HEK293 (cell line): ENCODE results near the gene DISP3.

Source experiments
- CTCF ChIA-PET: fragments of 350-600 bp; formaldehyde crosslinking; extraction: SDS; loops from one replicate; lab custom pipeline; 2021; ENCODE audit warnings: antibody characterized with exemption; lab: Yijun Ruan, JAX
- POLR2A ChIA-PET: fragments of 300-600 bp; formaldehyde crosslinking; extraction: SDS; loops from one replicate; lab custom pipeline; 2020; ENCODE audit warnings: antibody characterized with exemption, inconsistent platforms; lab: Yijun Ruan, JAX
- H3K27ac ChIP-seq: fragments of 200-500 bp; sonication (Bioruptor generic); 2 replicates; pipeline ENCODE4 v1.5.1; 2014; ENCODE audit warnings: low read depth, low read length, control low read depth, inconsistent platforms; ENCODE audit errors: extremely low read depth
- H3K36me3 ChIP-seq, 2 experiments: fragments of 200-500 bp in 1 of 2; sonication (Bioruptor generic) in 1 of 2; 1 replicate in 1 of 2; 2 replicates in 1 of 2; pipeline ENCODE4 v1.5.1; 2014 to 2017; ENCODE audit warnings: inconsistent platforms in 2 of 2, low read length in 2 of 2; ENCODE audit not compliant: control insufficient read depth in 2 of 2, insufficient read depth in 1 of 2
- H3K4me1 ChIP-seq: fragments of 200-500 bp; sonication (Bioruptor generic); 2 replicates; pipeline ENCODE4 v1.5.1; 2014; ENCODE audit warnings: mild to moderate bottlenecking, low read length, inconsistent platforms; ENCODE audit not compliant: control insufficient read depth, insufficient read depth
- H3K4me3 ChIP-seq: 2 replicates; pipeline ENCODE4 v1.5.1; 2011; ENCODE audit warnings: low read depth, mild to moderate bottlenecking, control low read depth, low read length, moderate library complexity
- H3K9me3 ChIP-seq: fragments of 200-500 bp; sonication (Bioruptor generic); 2 replicates; pipeline ENCODE4 v1.5.1; 2014; ENCODE audit warnings: low read depth, low read length, inconsistent platforms; ENCODE audit not compliant: control insufficient read depth, insufficient read depth
- GLIS1 ChIP-seq: fragments of 450-650 bp; formaldehyde crosslinking; IDR thresholded peaks from 2 replicates; pipeline ENCODE4 v1.5.1; 2016; ENCODE audit warnings: missing biosample characterization, missing genetic modification characterization
- MZF1 ChIP-seq: fragments of 450-650 bp; formaldehyde crosslinking; IDR thresholded peaks from 2 replicates; pipeline ENCODE4 v1.5.1; 2017; ENCODE audit warnings: missing biosample characterization, missing genetic modification characterization, borderline replicate concordance
- OSR2 ChIP-seq: fragments of 450-650 bp; formaldehyde crosslinking; IDR thresholded peaks from 2 replicates; pipeline ENCODE4 v1.5.1; 2016; ENCODE audit warnings: missing biosample characterization, missing genetic modification characterization
- ZBTB48 ChIP-seq: fragments of 450-650 bp; formaldehyde crosslinking; IDR thresholded peaks from 2 replicates; pipeline ENCODE4 v1.5.1; 2016; ENCODE audit warnings: missing biosample characterization, missing genetic modification characterization
- ZEB2 ChIP-seq: fragments of 450-650 bp; formaldehyde crosslinking; IDR thresholded peaks from 2 replicates; pipeline ENCODE4 v1.5.1; 2016; ENCODE audit warnings: missing biosample characterization, missing genetic modification characterization
- ZFP41 ChIP-seq: fragments of 450-650 bp; formaldehyde crosslinking; IDR thresholded peaks from 2 replicates; pipeline ENCODE4 v1.5.1; 2016; ENCODE audit warnings: missing biosample characterization, missing genetic modification characterization, borderline replicate concordance
- ZIC2 ChIP-seq: fragments of 450-650 bp; formaldehyde crosslinking; IDR thresholded peaks from 2 replicates; pipeline ENCODE4 v1.5.1; 2016; ENCODE audit warnings: missing biosample characterization, missing genetic modification characterization
- ZNF26 ChIP-seq: fragments of 450-650 bp; formaldehyde crosslinking; IDR thresholded peaks from 2 replicates; pipeline ENCODE4 v1.5.1; 2016; ENCODE audit warnings: missing biosample characterization, missing genetic modification characterization
- ZNF391 ChIP-seq: fragments of 450-650 bp; formaldehyde crosslinking; IDR thresholded peaks from 2 replicates; pipeline ENCODE4 v1.5.1; 2016; ENCODE audit warnings: low read depth, missing biosample characterization, missing genetic modification characterization, borderline replicate concordance
- ZNF404 ChIP-seq: fragments of 450-650 bp; formaldehyde crosslinking; IDR thresholded peaks from 2 replicates; pipeline ENCODE4 v1.5.1; 2017; ENCODE audit warnings: missing biosample characterization, missing genetic modification characterization
- ZNF449 ChIP-seq: fragments of 450-650 bp; formaldehyde crosslinking; IDR thresholded peaks from 2 replicates; pipeline ENCODE4 v1.5.1; 2017; ENCODE audit warnings: missing biosample characterization, mild to moderate bottlenecking, missing genetic modification characterization, moderate library complexity
- ZNF473 ChIP-seq: fragments of 450-650 bp; formaldehyde crosslinking; IDR thresholded peaks from 2 replicates; pipeline ENCODE4 v1.5.1; 2017; ENCODE audit warnings: missing biosample characterization, missing genetic modification characterization
- ZNF544 ChIP-seq: fragments of 450-650 bp; formaldehyde crosslinking; IDR thresholded peaks from 2 replicates; pipeline ENCODE4 v1.5.0; 2017; ENCODE audit warnings: missing biosample characterization, missing genetic modification characterization
- ZNF610 ChIP-seq: fragments of 450-650 bp; formaldehyde crosslinking; IDR thresholded peaks from 2 replicates; pipeline ENCODE4 v1.5.1; 2016; ENCODE audit warnings: missing biosample characterization, missing genetic modification characterization, borderline replicate concordance
- ZNF792 ChIP-seq: fragments of 450-650 bp; formaldehyde crosslinking; IDR thresholded peaks from 2 replicates; pipeline ENCODE4 v1.5.1; 2016; ENCODE audit warnings: missing biosample characterization, missing genetic modification characterization
- ZNF830 ChIP-seq: fragments of 450-650 bp; IDR thresholded peaks from 2 replicates; pipeline ENCODE4 v1.5.0; 2018; ENCODE audit warnings: missing biosample characterization, missing genetic modification characterization, low read depth, mild to moderate bottlenecking, moderate library complexity
- TF ChIP-seq, protein P1 (sequence below): fragments of 450-650 bp; IDR thresholded peaks from 2 replicates; pipeline ENCODE4 v1.5.1; 2018; ENCODE audit warnings: missing biosample characterization, missing genetic modification characterization
- TF ChIP-seq, protein P2 (sequence below): fragments of 450-650 bp; formaldehyde crosslinking; IDR thresholded peaks from 2 replicates; pipeline ENCODE4 v1.5.1; 2016; ENCODE audit warnings: missing biosample characterization, missing genetic modification characterization, low read depth
- TF ChIP-seq, protein P3 (sequence below): fragments of 450-650 bp; formaldehyde crosslinking; IDR thresholded peaks from 2 replicates; pipeline ENCODE4 v1.5.0; 2017; ENCODE audit warnings: missing biosample characterization, missing genetic modification characterization, borderline replicate concordance

The DISP3 gene

GRCh38 chr1:11453742-11454491, 25.0 kb upstream of the DISP3 start:
- Histone ChIP-seq H3K27ac (no peak overlapping the region), H3K4me3 (no peak overlapping the region), H3K4me1 (no peaks in the 10 kb centered on the region), H3K9me3 (no peaks in the 10 kb centered on the region), H3K36me3 (no peaks in the 10 kb centered on the region)
- POLR2A ChIA-PET, result no interaction called here
- CTCF ChIA-PET, result interaction anchor here (1.4 kb wide), 1 partner anchor 416 kb away, joined by 6 read pairs; no protein-coding TSS in a partner anchor
- no peak for TF ChIP-seq ZNF544 (tag by site-specific recombination)

DNA sequence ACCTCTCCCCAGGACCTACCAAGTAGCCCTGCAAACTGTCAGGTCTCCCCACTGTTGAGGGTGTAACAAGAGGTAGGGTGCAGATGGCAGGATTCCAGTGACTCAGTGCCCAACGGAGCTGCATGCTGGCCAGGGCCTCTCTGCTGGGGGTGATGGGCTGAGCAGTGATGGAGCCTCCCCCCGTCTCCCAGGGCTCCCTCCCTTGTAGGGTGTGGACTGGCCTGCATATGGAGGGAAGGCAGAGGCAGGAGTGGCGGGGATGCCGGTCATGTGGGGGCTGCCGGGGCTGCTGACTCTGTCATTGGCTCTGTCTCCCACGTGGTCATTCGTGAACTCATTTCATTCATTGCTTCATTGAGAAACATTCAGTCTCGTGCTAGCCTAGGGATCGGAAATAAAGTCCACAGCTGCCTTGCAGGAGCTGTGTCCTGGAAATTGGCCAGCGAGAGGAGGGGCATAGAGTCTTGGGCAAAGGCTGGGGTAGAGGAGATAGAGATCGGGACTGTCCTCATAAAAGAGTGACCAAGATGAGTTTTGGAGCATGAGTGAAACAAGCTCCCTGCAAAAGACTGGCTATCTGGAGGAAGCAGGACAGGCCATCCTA, 22.9 kb upstream of the DISP3 start:
- CTCF ChIA-PET, result interaction anchor here (0.6 to 1.4 kb wide), 2 partner anchors 11 to 186 kb away, joined by 3 to 4 read pairs; no protein-coding TSS in a partner anchor

GRCh38 chr1:11456965-11457364, 22.0 kb upstream of the DISP3 start:
- ChIA-PET CTCF (interaction anchor here (1.4 kb wide), 1 partner anchor 185 kb away, joined by 3 read pairs; no protein-coding TSS in a partner anchor), POLR2A (no interaction called here)
- Histone ChIP-seq H3K27ac (no peak overlapping the region), H3K4me3 (no peak overlapping the region), H3K9me3 (no peaks in the 10 kb centered on the region), H3K36me3 (no peaks in the 10 kb centered on the region), H3K4me1 (no peaks in the 10 kb centered on the region)
- TF ChIP-seq, protein P1, sequence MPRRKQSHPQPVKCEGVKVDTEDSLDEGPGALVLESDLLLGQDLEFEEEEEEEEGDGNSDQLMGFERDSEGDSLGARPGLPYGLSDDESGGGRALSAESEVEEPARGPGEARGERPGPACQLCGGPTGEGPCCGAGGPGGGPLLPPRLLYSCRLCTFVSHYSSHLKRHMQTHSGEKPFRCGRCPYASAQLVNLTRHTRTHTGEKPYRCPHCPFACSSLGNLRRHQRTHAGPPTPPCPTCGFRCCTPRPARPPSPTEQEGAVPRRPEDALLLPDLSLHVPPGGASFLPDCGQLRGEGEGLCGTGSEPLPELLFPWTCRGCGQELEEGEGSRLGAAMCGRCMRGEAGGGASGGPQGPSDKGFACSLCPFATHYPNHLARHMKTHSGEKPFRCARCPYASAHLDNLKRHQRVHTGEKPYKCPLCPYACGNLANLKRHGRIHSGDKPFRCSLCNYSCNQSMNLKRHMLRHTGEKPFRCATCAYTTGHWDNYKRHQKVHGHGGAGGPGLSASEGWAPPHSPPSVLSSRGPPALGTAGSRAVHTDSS (tag by site-specific recombination), result no peak
- TF ChIP-seq, protein P2, sequence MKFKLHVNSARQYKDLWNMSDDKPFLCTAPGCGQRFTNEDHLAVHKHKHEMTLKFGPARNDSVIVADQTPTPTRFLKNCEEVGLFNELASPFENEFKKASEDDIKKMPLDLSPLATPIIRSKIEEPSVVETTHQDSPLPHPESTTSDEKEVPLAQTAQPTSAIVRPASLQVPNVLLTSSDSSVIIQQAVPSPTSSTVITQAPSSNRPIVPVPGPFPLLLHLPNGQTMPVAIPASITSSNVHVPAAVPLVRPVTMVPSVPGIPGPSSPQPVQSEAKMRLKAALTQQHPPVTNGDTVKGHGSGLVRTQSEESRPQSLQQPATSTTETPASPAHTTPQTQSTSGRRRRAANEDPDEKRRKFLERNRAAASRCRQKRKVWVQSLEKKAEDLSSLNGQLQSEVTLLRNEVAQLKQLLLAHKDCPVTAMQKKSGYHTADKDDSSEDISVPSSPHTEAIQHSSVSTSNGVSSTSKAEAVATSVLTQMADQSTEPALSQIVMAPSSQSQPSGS (tag by site-specific recombination), result no peak
- TF ChIP-seq ZNF391 (tag by site-specific recombination) (no peak), MZF1 (tag by site-specific recombination) (no peak), ZNF26 (tag by site-specific recombination) (no peak), ZNF404 (no peak), ZNF610 (tag by site-specific recombination) (no peak), OSR2 (no peak), ZNF792 (tag by site-specific recombination) (no peak), ZBTB48 (no peak), ZNF449 (tag by site-specific recombination) (no peak), ZNF473 (tag by site-specific recombination) (no peak), ZNF830 (tag by site-specific recombination) (no peak), ZFP41 (tag by site-specific recombination) (no peak)
- TF ChIP-seq, protein P3, sequence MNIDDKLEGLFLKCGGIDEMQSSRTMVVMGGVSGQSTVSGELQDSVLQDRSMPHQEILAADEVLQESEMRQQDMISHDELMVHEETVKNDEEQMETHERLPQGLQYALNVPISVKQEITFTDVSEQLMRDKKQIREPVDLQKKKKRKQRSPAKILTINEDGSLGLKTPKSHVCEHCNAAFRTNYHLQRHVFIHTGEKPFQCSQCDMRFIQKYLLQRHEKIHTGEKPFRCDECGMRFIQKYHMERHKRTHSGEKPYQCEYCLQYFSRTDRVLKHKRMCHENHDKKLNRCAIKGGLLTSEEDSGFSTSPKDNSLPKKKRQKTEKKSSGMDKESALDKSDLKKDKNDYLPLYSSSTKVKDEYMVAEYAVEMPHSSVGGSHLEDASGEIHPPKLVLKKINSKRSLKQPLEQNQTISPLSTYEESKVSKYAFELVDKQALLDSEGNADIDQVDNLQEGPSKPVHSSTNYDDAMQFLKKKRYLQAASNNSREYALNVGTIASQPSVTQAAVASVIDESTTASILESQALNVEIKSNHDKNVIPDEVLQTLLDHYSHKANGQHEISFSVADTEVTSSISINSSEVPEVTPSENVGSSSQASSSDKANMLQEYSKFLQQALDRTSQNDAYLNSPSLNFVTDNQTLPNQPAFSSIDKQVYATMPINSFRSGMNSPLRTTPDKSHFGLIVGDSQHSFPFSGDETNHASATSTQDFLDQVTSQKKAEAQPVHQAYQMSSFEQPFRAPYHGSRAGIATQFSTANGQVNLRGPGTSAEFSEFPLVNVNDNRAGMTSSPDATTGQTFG (tag by site-specific recombination), result no peak

More for the DNA sequence above, 22.9 kb upstream of the DISP3 start:
- H3K9me3 ChIP-seq, result no peaks in the 10 kb centered on the region
- TF ChIP-seq ZBTB48 (peak; percentile 59; the same call in 1 of the 2 replicates), ZIC2 (0 out of 2 replicates have a peak, but pooled peaks have one; percentile 20), ZEB2 (tag by site-specific recombination) (no peak), GLIS1 (tag by site-specific recombination) (peak; percentile 43; the same call in 1 of the 2 replicates)
- no peaks in the 10 kb centered on the region for H3K36me3 ChIP-seq
- H3K4me3 ChIP-seq, result no peak overlapping the region
- no peaks in the 10 kb centered on the region for H3K4me1 ChIP-seq
- no peak overlapping the region for H3K27ac ChIP-seq
- POLR2A ChIA-PET, result no interaction called here
